Vagina (tissue), 2 donors: ENCODE measurements around the gene TBC1D17. TPM values are rescaled to one million over a fixed set of nuclear protein-coding genes. Genes with fewer than 3 reads are reported as not detected.

Source experiments
- DNase-seq, 2 donors: peaks; one replicate each; pipeline ENCODE4 v3.0.0-alpha.2; 2017; ENCODE audit errors: extremely low spot score in 2 of 2
- H3K27ac ChIP-seq: fragments of 200-600 bp; sonication (generic); one replicate; pipeline ENCODE4 v1.5.1; 2019
- H3K27me3 ChIP-seq: fragments of 200-600 bp; sonication (generic); one replicate; pipeline ENCODE4 v1.5.1; 2019
- H3K36me3 ChIP-seq, 2 donors: fragments of 200-600 bp; sonication (generic); one replicate each; pipeline ENCODE4 v1.5.1; 2017 to 2019
- H3K4me1 ChIP-seq: fragments of 200-600 bp; sonication (generic); one replicate; pipeline ENCODE4 v1.5.1; 2019
- H3K4me3 ChIP-seq, 2 donors: fragments of 200-600 bp; sonication (generic); 1 replicate in 1 of 2; 2 replicates in 1 of 2; pipeline ENCODE4 v1.5.1; 2016 to 2019
- H3K9me3 ChIP-seq: fragments of 200-600 bp; sonication (generic); one replicate; pipeline ENCODE4 v1.5.1; 2019
- POLR2A ChIP-seq, 2 donors: fragments of 450-650 bp; IDR thresholded peaks; one replicate each; pipeline ENCODE4 v1.6.1; 2017; ENCODE audit warnings: antibody characterized with exemption in 2 of 2, mild to moderate bottlenecking in 2 of 2, moderate library complexity in 2 of 2
- POLR2AphosphoS5 ChIP-seq, 2 donors: sonication (generic); formaldehyde crosslinking; IDR thresholded peaks; one replicate each; pipeline ENCODE4 v1.9.0; 2017; ENCODE audit warnings: antibody characterized with exemption in 2 of 2, mild to moderate bottlenecking in 2 of 2, low read depth in 1 of 2; ENCODE audit not compliant: insufficient read depth in 1 of 2
- intact Hi-C: fragments of 100-400 bp; cut with DNase I; formaldehyde crosslinking; loops from one replicate; pipeline ENCODE4 v1.15.1; 2023
- total RNA-seq: library from RNA; depleted of rRNA; stranded (reverse); fragments of >200 nt; gene quantifications from one replicate; pipeline ENCODE4 v1.2.3, GENCODE V29; 2016
- TF ChIP-seq, protein P1 (sequence below), 3 experiments: fragments of 450-650 bp in 2 of 3; fragments of 200-600 bp in 1 of 3; sonication (generic) in 1 of 3; IDR thresholded peaks; one replicate each; pipeline ENCODE4 v1.5.1; 2017 to 2019; ENCODE audit warnings: antibody characterized with exemption in 3 of 3, mild to moderate bottlenecking in 2 of 3, moderate library complexity in 2 of 3

Gene TBC1D17
- total RNA-seq, 1 donor from 2014 or later, result 34.9 TPM

DNA sequence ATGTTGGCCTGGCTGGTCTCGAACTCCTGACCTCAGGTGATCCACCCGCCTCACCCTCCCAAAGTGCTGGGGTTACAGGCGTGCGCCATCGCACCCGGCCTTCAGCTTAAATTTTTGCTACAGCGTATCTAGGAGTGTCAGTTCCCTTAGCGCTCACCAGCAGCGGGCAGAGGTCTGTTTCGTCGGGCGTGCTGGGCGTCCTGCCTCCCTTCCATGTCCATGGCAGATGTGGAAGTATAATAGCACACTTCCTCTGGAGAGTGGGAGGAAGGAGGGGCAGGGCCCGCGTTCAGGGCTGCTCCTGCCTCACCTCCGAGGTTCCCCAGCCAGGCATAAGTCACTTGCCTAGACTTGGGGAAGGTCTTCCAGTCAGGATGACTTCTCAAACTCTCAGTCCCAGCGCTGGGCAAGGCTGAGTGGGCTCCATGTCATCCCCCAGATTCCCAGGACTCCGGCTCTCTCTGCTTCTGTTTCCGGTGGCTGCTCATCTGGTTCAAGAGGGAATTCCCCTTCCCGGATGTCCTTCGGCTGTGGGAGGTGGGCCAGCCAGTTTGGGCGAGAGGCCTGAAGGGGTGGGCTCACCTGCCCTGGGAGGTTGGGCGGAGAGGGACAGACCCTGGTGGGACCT lies 9.6 kb downstream of the TBC1D17 start:
- DNase-seq, result no peak
- Histone ChIP-seq H3K4me3 (no peak overlapping the region), H3K36me3 (peaks cover 4 to 30% of the 10 kb centered on the region in 2 donors), H3K9me3 (no peaks in the 10 kb centered on the region), H3K27me3 (no peaks in the 10 kb centered on the region), H3K4me1 (peaks cover 11% of the 10 kb centered on the region), H3K27ac (no peak overlapping the region)
- TF ChIP-seq, protein P1, sequence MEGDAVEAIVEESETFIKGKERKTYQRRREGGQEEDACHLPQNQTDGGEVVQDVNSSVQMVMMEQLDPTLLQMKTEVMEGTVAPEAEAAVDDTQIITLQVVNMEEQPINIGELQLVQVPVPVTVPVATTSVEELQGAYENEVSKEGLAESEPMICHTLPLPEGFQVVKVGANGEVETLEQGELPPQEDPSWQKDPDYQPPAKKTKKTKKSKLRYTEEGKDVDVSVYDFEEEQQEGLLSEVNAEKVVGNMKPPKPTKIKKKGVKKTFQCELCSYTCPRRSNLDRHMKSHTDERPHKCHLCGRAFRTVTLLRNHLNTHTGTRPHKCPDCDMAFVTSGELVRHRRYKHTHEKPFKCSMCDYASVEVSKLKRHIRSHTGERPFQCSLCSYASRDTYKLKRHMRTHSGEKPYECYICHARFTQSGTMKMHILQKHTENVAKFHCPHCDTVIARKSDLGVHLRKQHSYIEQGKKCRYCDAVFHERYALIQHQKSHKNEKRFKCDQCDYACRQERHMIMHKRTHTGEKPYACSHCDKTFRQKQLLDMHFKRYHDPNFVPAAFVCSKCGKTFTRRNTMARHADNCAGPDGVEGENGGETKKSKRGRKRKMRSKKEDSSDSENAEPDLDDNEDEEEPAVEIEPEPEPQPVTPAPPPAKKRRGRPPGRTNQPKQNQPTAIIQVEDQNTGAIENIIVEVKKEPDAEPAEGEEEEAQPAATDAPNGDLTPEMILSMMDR (IDR thresholded peaks at IDR 0.05), result no peak
- TF ChIP-seq POLR2AphosphoS5 (IDR thresholded peaks at IDR 0.05; ENCODE audit: insufficient read depth in 1 of 2, low read depth in 1 of 2), result no peak
- no peak for TF ChIP-seq POLR2A (IDR thresholded peaks at IDR 0.05)
- intact Hi-C loops, result no loop called here

DNA sequence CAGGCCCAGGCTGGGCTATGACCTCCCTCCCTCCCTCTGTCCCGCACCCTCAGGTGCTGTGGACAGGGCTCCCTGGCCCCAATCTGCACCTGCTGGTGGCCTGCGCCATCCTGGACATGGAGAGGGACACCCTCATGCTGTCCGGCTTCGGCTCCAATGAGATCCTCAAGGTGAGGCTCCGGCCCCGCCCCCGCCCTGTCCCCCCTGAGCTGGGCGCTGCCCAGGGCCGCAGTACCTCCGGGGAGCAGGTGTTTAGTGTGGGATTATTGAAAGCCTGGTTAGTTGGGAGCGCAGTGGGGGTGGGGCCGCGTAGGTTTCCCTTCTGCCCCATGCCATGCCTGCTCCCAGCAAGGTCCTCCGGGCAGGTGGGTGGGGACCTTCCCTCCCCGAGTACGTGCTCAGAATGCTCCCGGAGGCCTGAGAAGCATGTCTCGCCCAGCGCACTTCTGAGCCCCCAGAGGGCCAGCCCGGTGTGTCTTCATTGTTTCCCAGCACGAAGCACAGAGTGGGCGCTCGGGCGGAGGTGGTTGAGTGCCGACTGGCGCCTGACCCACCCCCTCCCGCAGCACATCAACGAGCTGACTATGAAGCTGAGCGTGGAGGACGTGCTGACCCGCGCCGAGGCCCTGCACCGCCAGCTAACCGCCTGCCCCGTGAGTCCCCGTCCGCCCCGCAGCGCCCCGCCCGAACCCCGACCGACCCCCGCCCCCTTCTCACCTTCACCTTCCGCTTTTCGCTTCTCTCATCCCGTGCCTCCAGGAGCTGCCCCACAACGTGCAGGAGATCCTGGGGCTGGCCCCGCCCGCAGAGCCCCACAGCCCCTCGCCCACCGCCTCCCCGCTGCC lies 10.4 kb downstream of the TBC1D17 start:
- DNase-seq, result no peak
- Histone ChIP-seq H3K9me3 (no peaks in the 10 kb centered on the region), H3K36me3 (peaks cover 4 to 23% of the 10 kb centered on the region in 2 donors)

DNA sequence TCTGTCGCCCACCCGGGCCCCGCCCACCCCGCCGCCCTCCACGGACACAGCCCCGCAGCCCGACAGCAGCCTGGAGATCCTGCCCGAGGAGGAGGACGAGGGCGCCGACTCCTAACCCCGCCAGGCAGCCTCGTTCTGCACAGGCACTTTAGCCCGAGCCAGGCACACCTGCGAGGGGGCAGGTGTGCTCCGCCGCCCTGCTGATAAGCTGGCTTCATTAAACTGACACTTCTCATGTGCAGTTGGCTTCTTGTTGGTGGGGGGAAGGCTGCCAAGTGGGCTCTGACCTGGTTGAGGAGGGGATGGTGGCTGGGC lies 11.0 kb downstream of the TBC1D17 start:
- Histone ChIP-seq H3K9me3 (no peaks in the 10 kb centered on the region), H3K4me1 (peaks cover 11% of the 10 kb centered on the region), H3K36me3 (peaks cover 4 to 17% of the 10 kb centered on the region in 2 donors), H3K27me3 (no peaks in the 10 kb centered on the region), H3K4me3 (no peak overlapping the region), H3K27ac (no peak overlapping the region)
- intact Hi-C loops, result no loop called here
- no peak for DNase-seq
- TF ChIP-seq POLR2AphosphoS5 (IDR thresholded peaks at IDR 0.05; ENCODE audit: insufficient read depth in 1 of 2, low read depth in 1 of 2) (no peak), POLR2A (IDR thresholded peaks at IDR 0.05) (no peak)
- TF ChIP-seq, protein P1 (IDR thresholded peaks at IDR 0.05), result no peak

More for the DNA sequence above, 10.4 kb downstream of the TBC1D17 start:
- Histone ChIP-seq H3K27me3 (no peaks in the 10 kb centered on the region), H3K4me3 (no peak overlapping the region), H3K4me1 (peaks cover 11% of the 10 kb centered on the region), H3K27ac (no peak overlapping the region)
- no peak for TF ChIP-seq POLR2A (IDR thresholded peaks at IDR 0.05)
- no peak for TF ChIP-seq POLR2AphosphoS5 (IDR thresholded peaks at IDR 0.05; ENCODE audit: insufficient read depth in 1 of 2, low read depth in 1 of 2)
- TF ChIP-seq, protein P1 (IDR thresholded peaks at IDR 0.05), result no peak
- intact Hi-C loops, result no loop called here

DNA sequence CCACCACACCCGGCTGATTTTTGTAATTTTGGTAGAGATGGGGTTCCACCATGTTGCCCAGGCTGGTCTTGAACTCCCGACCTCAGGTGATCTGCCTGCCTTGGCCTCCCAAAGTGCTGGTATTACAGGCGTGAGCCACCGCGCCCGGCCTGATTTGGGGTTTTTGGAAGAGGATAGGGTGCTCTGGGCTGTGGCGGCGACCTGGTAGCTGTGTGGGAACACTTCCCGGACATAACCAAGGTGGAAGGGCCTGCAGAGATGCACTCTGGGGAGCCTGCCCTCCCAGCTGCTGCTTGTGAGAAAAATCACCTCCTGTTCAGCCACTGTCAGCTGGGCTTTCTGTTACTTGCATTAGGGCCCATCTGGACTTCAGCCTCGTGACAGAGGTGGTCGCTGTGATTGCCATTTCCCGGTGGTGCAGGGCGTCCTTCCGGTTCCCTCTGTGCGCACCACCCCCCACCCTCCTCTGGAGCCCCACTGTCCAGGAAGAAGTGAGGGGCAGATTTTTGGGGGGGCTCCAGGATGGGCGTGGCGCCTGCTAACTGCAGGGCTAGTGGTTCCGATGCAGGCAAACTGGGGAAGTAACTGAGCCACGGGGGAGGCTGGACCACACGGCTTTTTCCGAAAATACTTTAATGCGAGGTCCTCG lies 11.7 kb downstream of the TBC1D17 start:
- Histone ChIP-seq H3K4me1 (peaks cover 11% of the 10 kb centered on the region), H3K9me3 (no peaks in the 10 kb centered on the region), H3K36me3 (peaks cover 4 to 10% of the 10 kb centered on the region in 2 donors), H3K4me3 (no peak overlapping the region), H3K27ac (no peak overlapping the region), H3K27me3 (no peaks in the 10 kb centered on the region)
- intact Hi-C loops, result no loop called here
- TF ChIP-seq, protein P1 (IDR thresholded peaks at IDR 0.05), result no peak
- no peak for TF ChIP-seq POLR2AphosphoS5 (IDR thresholded peaks at IDR 0.05; ENCODE audit: insufficient read depth in 1 of 2, low read depth in 1 of 2)
- no peak for TF ChIP-seq POLR2A (IDR thresholded peaks at IDR 0.05)
- DNase-seq, result no peak
